Fibroblast of skin of right quadriceps (primary cell): Measurements from ENCODE around the gene PIM3.

ENCODE experiments used
- DNase-seq: peaks from one replicate; pipeline ENCODE4 v3.0.0-alpha.2; 2013

The PIM3 gene

DNA sequence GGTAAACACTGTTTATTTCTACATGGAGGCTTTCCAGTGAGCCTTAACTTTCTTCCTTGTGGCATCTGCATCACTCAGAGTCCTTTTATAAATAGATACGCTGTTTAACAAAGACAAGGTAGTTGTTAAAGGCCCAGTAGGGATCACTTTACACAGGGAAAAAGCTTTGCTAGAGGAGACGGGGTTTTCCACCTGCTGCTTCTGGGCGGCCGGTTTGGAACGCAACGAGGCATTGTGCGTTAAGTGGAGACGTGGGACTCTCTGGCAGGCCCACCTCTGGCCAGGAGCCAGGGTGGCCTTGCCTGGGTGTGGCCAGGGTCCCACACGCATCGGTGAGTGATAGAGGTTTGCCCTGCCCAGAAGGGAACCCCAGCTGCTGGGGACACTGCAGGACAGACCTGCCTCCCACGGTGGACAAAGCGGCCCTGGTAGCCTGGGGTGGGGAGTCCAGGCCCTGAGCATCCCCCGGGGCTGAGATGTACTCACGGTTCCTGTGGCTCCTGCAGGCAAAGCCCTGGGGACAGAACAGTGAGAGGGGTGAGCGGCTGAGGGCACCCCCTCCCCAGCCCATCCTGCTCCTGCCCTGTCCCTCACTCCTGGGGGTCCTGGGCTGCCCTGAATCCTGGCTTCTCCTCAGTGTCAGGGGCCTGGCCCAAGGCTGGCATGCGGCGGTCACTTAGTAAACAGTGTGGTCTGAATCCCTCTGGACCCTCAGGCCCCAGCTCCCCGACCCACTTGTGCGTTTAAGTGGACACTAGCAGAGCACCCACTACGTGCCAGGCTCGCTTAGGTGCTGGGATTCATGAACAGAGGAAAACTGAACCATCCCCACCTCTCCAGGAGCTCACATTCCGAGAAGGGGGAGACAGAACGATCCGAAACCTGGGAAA is 47.8 kb downstream of the PIM3 start:
- DNase-seq, result no peak

DNA sequence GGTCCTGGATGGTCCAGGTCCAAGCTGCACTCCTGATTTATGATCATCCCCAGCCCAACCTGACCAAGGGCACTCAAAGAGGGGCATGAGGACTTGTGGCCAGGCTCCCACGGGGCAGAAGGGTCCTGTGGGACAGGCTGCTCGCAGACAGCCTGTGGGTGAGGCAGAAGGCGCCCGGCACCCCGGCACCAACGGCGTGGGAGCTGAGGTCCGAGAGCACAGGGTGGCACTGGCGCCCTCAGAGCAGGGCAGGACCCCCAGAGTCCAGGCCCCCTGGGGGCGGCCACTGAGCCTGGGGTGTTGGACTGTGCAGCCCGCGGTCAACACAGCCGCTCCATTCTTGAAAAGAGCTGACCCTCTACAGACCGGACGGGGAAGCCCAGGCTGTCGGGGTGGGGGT is 48.7 kb downstream of the PIM3 start:
- no peak for DNase-seq

DNA sequence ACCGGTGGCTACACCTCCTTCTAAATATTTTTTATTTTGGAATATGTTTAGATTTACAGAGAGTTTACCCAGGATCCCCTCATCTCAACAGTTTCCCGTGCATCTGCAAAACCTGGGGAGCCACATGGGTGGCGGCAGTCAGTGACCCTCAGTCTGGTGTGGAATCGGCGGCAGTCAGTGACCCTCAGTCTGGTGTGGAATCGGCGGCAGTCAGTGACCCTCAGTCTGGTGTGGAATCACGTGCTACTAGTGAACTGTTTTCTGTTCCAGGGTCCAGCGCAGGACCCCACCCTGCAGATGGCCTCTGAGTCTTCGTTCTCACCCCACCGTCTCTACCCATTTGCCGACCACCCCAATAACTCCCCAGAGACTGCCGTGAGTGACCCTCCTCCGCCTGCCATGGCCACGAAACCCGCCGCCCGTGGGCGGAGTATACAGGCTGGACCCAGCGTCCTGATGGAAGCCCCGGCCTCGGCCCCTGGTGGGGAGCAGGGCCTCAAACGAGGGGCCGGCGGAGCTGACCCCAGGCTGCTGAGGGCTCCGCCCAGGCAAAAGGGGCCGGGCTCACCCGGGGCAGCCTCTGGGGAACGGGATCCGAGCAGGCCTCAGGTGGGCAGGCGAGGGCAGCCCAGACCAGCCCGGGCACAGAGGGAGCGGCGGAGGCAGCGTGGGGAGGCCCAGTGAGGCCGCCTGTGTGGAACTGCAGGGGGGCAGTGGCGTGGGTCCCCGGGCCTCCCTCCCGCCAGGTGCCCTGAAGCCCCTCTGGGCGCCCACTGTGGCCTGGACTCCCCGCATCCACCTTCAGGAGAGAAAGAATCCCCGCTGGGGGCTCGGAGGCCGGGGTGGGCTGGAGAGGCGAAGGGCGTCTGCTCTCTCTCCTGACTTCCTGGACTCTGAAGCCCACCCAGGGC is 49.4 kb downstream of the PIM3 start:
- no peak for DNase-seq

DNA sequence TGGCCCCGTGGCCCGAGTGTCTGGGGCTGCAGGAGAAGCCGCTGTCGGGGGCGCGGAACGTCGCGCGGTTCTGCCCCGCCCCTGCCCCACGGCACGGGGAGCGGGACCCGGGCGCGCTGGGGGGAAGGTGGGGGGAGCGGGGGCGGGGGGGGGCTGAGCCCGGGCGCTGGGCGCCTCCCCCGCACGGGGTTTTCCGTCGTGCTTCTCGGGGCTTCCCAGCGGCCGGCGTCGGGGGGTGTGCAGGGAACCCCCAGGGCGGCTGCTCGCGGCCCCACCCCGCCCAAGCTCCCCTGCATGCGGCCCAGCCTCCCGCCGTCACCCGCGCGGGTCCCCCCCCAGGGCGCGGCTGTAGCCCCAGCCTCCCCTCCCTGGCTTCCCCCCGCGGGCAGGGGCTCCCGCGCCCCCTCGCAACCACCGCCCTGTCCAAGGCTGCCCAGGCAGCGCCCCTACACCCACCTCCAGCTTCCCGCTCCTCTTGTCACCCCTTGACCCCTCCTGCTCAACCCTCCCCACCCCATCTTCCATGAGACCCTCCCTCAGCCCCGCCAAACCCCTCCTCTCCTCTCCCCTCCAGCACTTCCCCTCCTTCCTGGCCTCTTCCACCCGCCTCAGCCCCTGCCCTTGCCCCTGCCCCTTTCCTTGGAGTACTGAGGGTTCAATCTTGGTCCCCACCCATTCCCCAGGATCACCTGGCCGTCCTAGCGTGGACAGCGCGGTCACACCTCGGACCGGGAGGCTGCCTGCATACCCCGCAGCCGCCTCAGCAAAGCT is 50.3 kb downstream of the PIM3 start:
- no peak for DNase-seq

DNA sequence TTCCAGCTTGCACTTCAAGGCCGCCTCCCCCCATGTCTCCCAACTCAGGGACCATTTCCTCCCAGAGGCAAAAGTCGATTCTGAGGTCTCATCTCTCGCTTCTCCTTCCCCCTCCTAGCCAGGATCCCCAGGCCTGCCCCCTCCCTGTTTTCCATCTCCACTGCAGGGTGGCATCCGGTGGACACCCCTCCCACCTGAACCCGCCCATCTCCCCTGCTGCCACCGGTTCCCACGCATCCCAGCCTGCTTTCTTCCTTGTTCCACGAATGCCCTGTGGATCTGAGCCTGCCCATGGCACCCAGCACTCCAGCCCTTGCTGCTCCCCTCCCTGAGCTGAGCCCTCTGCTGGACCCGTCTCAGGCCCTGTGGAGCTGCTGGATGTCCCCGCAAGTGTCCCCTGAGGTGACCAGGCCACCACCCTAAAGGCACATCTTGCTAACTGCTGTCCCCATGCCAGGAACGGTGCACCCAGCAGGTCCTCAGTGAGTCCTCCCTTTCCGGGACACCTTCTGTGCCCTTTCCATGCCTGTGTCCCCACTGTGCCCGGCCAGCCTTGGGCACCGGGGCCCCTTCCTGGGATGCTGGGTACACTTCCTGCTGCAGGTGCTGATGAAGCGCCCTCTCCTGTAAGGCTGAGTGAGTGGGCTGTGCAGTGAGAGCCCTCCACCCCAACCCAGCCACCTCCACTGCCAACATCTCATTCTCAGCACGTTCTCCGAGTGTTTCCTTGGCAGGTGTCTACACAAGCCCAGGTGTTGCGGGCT is 51.1 kb downstream of the PIM3 start:
- DNase-seq, result no peak

DNA sequence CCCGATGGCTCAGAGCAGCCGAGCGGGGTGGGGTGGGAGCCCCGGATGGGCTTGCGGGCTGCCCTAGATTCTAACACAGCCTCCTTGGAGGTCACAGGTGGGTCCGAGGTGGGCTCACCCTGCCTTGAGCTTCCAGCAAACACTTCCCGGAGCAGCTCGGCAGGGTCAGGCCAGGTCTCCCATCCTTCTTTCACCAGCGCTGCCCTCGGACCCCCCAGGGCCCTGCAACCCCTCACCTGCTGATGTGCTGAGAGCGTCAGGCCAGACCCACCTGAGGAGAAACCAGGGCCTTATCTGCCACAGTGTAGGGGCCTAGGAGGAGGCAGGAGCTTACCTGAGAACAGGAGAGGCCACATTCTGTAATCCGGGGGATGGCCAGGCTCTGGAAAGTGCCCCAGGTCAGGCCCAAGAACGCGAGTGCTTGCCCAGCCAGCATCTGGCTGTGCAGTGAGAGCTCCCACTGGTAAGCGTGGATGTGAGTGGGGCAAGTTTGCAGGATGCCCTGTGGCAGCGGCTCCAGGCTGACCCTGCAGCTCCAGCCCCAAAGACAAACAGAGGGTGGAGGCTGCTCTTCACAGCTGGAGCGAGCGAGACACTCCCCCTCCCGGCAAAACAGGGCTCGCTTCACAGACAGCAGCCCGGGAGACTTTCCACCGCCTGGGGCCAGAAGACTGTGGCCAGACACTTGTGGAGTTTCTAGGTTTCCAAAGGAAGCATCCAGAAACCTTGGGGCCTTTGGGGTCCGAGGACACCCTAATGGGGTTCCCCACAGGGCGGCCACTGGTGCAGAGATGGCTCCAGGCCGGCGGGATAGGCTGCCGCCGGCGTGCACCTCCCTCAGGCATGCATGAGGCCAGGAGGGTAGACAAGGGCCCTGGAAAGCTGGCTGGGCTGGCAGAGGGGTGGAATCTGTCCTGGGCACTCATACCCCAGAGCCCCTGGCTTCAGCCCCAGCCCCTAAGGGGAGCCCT is 51.9 kb downstream of the PIM3 start, which contains the start of gene IL17REL:
TSS of gene IL17REL (minus strand) at position 555 of the 971 bp plus-strand sequence. CDS start at position 436, 119 bp downstream.
- DNase-seq, result no peak
